NK-92 (cell line): ENCODE results near the gene DENND2C.

Experiments used
- DNase-seq: peaks from one replicate; lab custom pipeline; 2025; ENCODE audit not compliant: unreplicated experiment; lab: John Stamatoyannopoulos, UW

DENND2C gene

GRCh38 chr1:114677691-114678090, 7.8 kb upstream of the DENND2C start:
- DNase-seq: no peak

GRCh38 chr1:114676115-114676514, 6.3 kb upstream of the DENND2C start:
- DNase-seq: no peak

GRCh38 chr1:114671939-114672275, 2.1 kb upstream of the DENND2C start:
- no peak for DNase-seq

DNA sequence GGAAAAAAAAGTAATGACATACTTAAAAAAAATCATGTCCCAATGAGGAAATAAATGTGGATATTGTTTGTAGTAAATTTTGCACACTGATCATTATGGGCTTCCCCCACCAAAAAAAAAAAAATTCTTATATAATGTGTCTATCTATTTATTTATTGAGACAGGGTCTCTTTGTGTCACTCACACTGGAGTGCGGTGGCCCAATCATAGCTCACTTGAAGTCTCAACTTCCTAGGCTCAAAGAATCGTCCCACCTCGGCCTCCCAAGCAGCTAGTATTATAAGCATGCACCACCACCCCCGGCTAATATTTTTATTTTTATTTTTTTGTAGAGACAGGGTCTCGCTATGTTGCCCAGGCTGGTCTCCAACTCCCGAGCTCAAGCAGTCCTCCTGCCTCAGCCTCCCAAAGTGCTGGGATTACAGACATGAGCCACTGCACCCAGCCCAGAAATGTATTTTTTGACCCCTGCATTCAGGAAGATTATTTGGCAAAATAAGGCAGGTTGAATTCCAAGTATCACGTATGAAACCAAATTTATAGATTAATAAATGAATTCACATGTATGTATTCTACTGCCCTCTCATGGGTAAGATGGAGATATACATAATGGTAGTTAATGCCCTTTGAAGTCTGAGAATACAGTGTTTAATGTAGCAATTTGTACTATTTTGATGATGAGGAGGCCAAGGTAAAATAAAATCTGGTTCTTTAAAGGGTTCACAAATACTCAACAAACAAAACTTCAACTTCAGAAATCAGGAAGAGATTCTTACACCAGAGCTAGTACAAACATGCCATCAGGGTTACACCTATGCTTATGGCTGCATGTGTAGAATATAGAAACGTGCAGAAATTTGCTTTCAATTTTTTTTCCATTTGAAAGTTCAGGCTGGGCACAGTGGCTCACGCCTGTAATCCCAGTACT, 1.4 kb upstream of the DENND2C start:
- DNase-seq: no peak

- peak; percentile 22 for DNase-seq
Measured at GRCh38 chr1:114670083-114671010, 498 bp upstream of the DENND2C start.

DNA sequence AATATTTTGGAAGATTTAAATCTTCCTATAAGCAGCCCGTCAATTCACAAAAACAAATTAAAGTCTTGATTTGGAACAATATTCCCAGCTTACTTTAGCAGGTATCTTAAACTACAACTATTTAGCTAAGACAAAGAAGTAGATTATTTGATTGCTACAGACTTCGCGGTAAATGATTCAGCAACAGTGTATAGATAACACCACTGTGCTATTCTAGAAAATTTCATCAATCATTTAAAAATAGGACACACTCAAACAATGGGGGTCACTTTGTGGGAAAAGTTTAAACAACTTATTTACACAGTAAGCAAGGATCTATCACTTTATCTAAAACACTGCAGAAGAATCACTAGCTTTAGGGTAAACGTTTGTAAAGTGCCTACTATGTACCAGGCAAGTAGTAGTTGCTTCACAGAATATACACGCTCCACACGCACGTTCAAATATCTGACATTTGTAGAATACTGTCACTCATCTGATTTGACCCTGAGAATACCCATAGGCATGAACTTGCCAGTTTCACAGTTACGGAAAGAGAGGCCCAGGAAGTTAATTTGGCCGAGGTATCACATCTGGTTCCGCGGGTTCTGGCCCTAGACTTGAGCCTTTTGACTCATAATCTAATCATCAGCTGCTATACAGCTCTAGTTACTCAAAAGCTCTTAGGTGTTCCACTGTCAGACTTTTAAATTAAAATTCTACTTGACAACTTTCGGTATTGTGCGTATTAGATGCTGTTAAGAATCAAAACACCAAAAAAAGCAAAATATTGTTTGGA, 876 bp downstream of the DENND2C start:
- DNase-seq: no peak

DNA sequence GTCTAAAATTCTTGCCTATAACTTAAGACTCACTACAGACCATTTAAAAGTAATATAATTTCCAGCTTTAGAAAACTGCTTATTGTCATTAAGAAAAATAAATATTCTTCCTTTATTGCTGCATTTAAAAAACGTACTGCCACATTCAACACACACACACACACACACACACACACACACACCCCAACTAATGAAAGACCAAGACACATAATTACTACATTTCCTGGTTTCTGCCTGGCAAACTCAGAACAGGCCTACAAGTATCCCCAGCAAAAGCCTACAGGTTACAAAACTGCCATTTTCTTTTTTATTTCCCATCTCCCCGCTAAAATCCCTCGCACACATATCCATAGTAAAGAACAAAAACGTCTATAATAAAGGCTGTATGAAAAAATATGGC, 1.5 kb downstream of the DENND2C start:
- DNase-seq: no peak

DNA sequence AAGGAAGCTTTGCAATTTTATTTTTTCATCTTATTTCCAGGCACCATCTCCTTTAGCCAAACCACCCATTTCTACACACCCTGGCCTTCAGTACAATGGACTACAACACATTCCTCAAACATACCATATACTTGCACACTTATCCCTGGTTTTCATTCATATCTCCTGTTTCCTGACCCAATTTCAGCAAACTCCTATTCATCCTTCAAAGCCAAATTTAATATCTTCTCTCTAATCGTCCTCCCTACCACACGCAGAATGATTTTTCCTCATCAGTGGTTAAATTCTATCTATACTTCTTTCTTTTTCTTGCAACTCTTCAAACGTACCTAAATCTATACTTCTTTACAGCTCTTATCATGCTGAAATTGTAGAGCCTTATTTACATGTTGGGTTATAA, 2.9 kb downstream of the DENND2C start:
- DNase-seq: no peak

DNA sequence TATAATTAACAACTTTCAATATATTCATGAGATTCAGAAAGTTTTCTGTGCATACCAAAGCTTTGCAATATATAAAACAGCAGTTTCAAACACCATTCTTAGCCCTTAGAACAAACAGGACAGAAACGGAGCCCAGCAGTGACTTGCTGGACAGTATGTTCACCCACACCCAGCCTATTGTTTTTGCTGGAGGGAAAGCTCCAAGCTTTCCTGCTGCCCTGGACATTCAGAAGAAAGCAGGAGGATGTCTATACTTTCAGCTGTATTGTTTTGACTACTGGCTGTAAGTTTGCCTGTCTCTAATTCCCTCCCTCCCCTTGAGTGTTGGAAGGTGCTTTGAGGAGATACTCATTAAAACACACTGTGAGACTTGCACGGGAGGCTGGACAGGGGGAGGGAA, 9.6 kb downstream of the DENND2C start:
- DNase-seq: no peak

DNA sequence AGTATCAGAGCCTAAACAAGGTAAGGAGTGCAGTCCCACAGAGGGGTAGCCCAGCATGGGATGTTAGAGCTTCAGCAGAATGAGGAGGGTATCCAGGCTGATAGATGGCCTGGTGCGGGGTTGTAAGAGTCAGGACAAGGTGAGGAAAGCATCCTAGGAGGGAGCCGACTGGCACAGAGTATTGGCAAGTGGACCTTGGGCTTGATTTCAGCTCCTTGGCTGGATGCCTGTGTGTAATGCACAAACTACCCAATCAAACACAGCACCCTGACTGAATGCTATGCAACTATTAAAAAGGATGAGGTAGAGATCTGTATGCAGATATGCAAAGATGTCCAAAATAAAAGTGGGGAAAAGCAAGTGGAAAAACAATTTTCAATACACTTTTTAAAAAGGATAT, 18.0 kb downstream of the DENND2C start:
- no peak for DNase-seq

DNA sequence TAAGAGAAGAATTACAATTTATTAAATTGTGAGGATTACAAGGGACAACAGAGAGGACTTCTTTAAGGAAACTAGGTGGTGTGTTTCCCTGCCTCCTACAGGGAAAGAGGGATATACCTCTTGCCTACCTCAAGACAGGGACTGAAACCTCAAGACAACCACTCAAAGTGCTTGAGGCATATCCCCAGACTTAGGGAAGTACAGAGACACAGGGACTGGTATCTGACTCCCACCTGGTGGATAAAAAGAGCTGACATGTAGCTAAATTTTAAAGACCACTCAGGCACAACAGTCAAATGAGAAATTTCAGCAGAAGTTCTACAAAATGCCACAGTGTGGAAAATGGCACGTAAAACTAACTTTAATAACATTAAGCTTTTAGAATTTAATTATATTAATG, 21.3 kb downstream of the DENND2C start:
- no peak for DNase-seq

GRCh38 chr1:114641377-114641776, 28.5 kb downstream of the DENND2C start:
- no peak for DNase-seq

- DNase-seq: no peak
Measured at GRCh38 chr1:114638910-114639309, 30.9 kb downstream of the DENND2C start.

DNA sequence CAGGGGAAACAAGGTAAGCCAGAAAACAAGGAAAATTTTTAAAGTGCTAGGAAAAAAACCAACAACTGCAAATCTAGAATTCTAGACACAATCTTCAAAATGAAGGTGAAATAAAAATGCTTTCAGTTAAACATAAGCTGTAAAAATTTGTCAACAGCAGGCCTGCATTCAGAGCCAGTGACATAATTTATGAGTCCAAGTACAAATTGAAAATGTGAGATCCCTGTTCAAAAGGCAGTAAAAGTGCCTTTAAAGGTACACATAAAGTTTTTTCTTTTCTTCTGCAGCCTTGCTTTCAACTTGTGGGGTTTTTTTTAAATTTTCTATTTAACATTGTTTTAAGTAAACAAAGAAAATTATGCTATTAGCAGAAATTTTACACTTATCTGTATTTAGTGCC, 37.4 kb downstream of the DENND2C start:
- DNase-seq: no peak

DNA sequence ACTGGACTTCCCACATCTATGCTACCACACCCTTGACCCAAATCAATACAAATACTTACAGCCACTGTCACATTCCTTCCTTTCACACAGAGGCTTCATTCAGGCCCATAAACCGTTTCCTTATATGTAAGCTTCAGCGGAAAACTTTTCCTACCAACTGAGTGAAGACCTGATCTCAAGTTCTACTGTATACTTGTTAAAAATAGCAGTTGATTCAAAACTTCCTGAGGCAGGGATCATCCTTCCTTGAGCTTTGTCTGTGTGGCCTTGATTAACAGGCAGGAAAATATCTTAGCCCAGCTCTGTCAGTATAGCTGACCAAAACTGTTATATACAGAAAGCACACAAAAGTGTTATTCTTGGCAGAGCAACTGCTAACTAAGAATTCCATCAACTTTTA, 42.7 kb downstream of the DENND2C start:
- no peak for DNase-seq

DNA sequence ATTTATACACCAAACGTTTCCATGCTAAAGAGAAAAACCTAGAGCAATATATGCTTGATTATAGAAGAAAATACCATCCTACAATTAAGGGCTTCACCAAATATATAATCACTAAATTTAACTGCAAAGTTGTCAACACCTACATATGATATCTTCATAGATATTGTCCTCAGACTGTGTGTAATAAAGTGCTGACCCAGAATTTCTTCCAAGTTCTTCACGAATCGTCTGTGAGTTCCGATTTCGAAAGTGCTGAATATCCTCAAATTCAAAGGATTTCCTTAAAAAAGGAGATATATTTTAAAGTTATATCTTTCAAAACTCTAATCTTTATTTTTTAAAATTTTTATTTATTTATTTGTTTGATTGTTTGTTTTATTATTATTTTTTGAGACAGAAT, 46.5 kb downstream of the DENND2C start:
- DNase-seq: no peak

GRCh38 chr1:114620419-114620818, 49.4 kb downstream of the DENND2C start:
- DNase-seq: no peak

GRCh38 chr1:114618606-114619005, 51.2 kb downstream of the DENND2C start:
- DNase-seq: no peak

GRCh38 chr1:114610546-114611245, 59.2 kb downstream of the DENND2C start:
- no peak for DNase-seq

GRCh38 chr1:114609826-114610225, 60.0 kb downstream of the DENND2C start:
- no peak for DNase-seq

GRCh38 chr1:114609026-114609425, 60.8 kb downstream of the DENND2C start:
- no peak for DNase-seq
